ENCODE results near the gene MTO1. TPM values are rescaled to one million over a fixed set of nuclear protein-coding genes. Genes with fewer than 3 reads are reported as not detected.
"Not testable (repeated sequence)": the region's sequence is repeated elsewhere in the genome, so short reads cannot be mapped to it uniquely, and the experiment has no call there.

The MTO1 gene
- total and polyA plus RNA-seq, 2 experiments from 2014 or later = 19.2 to 27.4 TPM

DNA sequence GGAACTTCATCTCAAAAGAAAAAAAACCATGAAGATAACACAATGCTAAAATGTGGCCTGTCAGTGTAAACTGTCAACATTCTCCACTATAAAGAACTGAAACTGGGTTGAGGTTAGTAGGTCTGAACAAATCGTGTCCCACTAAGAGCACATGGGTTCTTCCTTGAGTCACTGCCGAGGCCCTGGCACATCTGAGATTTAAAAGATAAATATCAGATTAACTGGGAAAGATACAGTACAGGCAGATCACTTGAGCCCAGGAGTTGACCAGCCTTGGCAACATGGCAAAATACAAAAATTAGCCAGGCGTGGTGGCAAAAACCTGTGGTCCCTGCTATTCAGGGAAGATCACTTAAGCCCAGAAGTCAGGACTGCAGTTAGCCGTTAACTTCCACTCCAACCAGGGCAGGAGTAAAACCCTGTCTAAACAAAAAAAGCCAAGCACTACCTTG lies 53.7 kb downstream of the MTO1 start:
- Histone ChIP-seq H3K27ac (peak overlapping the region; percentile 72), H2AFZ (no peak overlapping the region), H3K4me3 (no peak overlapping the region), H3K4me1 (ENCODE audit: insufficient read depth) (peaks cover 13% of the 10 kb centered on the region), H3K4me2 (peak overlapping the region; percentile 70), H3K27me3 (no peaks in the 10 kb centered on the region), H3K9me3 (ENCODE audit: low read depth) (no peaks in the 10 kb centered on the region), H3K36me3 (replicated peaks; ENCODE audit: insufficient read depth, low read depth) (no peaks in the 10 kb centered on the region), H3K79me2 (peaks cover 19% of the 10 kb centered on the region), H3K9me2 (replicated peaks; ENCODE audit: insufficient read depth) (no peaks in the 10 kb centered on the region), H4K20me1 (ENCODE audit: insufficient read depth, poor library complexity, severe bottlenecking) (peaks cover 49% of the 10 kb centered on the region)
- 62% methylated on average over 4 of the region's 4 CpGs for WGBS (ENCODE audit: low lambda C conversion rate, missing lambda C conversion rate)
- TF ChIP-seq EZH2phosphoT487 (IDR thresholded peaks at IDR 0.05; ENCODE audit: low read depth, severe bottlenecking, unreplicated experiment) (no peak), EZH2 (IDR thresholded peaks at IDR 0.05; ENCODE audit: borderline replicate concordance) (no peak)
- TF ChIP-seq, protein P1, sequence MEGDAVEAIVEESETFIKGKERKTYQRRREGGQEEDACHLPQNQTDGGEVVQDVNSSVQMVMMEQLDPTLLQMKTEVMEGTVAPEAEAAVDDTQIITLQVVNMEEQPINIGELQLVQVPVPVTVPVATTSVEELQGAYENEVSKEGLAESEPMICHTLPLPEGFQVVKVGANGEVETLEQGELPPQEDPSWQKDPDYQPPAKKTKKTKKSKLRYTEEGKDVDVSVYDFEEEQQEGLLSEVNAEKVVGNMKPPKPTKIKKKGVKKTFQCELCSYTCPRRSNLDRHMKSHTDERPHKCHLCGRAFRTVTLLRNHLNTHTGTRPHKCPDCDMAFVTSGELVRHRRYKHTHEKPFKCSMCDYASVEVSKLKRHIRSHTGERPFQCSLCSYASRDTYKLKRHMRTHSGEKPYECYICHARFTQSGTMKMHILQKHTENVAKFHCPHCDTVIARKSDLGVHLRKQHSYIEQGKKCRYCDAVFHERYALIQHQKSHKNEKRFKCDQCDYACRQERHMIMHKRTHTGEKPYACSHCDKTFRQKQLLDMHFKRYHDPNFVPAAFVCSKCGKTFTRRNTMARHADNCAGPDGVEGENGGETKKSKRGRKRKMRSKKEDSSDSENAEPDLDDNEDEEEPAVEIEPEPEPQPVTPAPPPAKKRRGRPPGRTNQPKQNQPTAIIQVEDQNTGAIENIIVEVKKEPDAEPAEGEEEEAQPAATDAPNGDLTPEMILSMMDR (IDR thresholded peaks at IDR 0.05; ENCODE audit: poor library complexity) = no peak
- no peak for DNase-seq (ENCODE audit: low spot score)

DNA sequence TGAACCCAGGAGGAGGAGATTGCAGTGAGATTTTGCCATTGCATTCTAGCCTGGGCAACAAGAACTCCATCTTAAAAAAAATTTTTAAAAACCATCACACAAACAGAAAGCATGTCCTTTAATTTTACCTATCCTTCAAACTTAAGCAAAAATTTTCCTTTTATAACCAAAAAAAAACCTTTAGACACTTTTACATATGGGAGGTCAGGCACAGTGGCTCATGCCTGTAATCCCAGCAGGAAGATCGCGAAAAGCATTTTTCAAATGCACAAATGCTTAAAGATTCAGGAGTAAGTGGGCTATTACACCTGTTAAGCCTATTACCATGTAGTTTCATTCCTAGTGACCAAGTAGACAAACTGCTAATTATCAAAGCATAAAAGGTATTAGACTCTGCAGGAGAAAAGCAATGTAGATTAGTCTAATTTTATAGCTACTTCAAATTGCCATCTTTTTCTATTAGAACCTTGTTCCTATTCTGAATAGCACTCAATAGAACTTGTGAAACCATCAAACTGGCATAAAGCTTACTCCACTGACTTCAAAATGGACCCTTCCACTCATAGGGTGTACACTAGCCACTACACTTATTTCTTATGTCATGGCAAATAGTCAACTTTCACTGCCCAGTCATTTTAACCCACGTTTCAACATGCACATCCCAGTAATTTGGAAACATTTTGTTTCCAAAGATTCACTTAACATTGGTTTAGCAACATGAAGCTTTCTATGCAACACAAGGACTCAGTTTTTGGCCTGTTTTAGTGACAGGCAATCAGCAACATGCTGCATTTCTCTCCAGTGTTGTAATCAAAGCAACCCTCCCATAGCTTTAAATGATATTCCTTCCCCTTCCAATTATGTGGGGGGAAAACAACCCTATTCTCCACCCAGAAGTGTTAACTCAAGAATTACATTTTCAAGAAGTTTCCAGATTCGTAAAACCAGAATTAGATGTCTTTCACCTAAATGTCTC lies 55.3 kb downstream of the MTO1 start:
- no peak overlapping the region for H2AFZ ChIP-seq
- H3K27ac ChIP-seq = peak overlapping the region; percentile 72
- no peak for DNase-seq (ENCODE audit: low spot score)
- H3K4me1 ChIP-seq (ENCODE audit: insufficient read depth) = peaks cover 13% of the 10 kb centered on the region
- 76% methylated on average over 4 of the region's 4 CpGs for WGBS (ENCODE audit: low lambda C conversion rate, missing lambda C conversion rate)
- H3K9me2 ChIP-seq (replicated peaks; ENCODE audit: insufficient read depth) = no peaks in the 10 kb centered on the region
- H3K27me3 ChIP-seq = no peaks in the 10 kb centered on the region
- no peaks in the 10 kb centered on the region for H3K9me3 ChIP-seq (ENCODE audit: low read depth)
- H3K36me3 ChIP-seq (replicated peaks; ENCODE audit: insufficient read depth, low read depth) = no peaks in the 10 kb centered on the region
- H3K4me3 ChIP-seq = no peak overlapping the region
- peak overlapping the region; percentile 70 for H3K4me2 ChIP-seq
- H3K79me2 ChIP-seq = peaks cover 25% of the 10 kb centered on the region
- no peak for TF ChIP-seq EZH2phosphoT487 (IDR thresholded peaks at IDR 0.05; ENCODE audit: low read depth, severe bottlenecking, unreplicated experiment)
- no peak for TF ChIP-seq EZH2 (IDR thresholded peaks at IDR 0.05; ENCODE audit: borderline replicate concordance)
- TF ChIP-seq, protein P1 (IDR thresholded peaks at IDR 0.05; ENCODE audit: poor library complexity) = no peak
- peaks cover 49% of the 10 kb centered on the region for H4K20me1 ChIP-seq (ENCODE audit: insufficient read depth, poor library complexity, severe bottlenecking)

DNA sequence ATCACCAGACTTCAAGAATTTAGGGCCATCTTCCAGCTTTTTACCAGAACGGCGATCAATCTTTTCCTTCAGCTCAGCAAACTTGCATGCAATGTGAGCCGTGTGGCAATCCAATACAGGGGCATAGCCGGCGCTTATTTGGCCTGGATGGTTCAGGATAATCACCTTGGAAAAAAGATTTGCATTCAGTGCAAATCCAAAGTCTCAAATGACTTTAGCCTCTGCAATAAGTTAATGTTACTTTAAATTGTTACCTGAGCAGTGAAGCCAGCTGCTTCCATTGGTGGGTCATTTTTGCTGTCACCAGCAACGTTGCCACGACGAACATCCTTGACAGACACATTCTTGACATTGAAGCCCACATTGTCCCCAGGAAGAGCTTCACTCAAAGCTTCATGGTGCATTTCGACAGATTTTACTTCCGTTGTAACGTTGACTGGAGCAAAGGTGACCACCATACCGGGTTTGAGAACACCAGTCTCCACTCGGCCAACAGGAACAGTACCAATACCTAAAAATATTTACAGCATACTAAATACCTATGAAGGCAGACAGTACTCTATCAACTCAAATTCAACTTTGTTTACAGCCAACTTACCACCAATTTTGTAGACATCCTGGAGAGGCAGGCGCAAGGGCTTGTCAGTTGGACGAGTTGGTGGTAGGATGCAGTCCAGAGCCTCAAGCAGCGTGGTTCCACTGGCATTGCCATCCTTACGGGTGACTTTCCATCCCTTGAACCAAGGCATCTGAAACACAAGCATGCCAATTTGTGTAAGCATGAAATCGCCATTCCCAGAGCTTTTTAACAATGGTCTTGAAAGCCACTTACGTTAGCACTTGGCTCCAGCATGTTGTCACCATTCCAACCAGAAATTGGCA lies 56.8 kb downstream of the MTO1 start:
- peaks cover 49% of the 10 kb centered on the region for H4K20me1 ChIP-seq (ENCODE audit: insufficient read depth, poor library complexity, severe bottlenecking)
- WGBS (ENCODE audit: low lambda C conversion rate, missing lambda C conversion rate) = 32% methylated on average over 19 of the region's 19 CpGs
- H3K4me2 ChIP-seq = peak overlapping the region; percentile 77
- H3K4me3 ChIP-seq; DNase-seq (ENCODE audit: low spot score); H3K36me3 ChIP-seq (replicated peaks; ENCODE audit: insufficient read depth, low read depth); H3K27me3 ChIP-seq; H3K9me2 ChIP-seq (replicated peaks; ENCODE audit: insufficient read depth); H2AFZ ChIP-seq; H3K9me3 ChIP-seq (ENCODE audit: low read depth): not testable (repeated sequence)
- peaks cover 29% of the 10 kb centered on the region for H3K79me2 ChIP-seq
- H3K4me1 ChIP-seq (ENCODE audit: insufficient read depth) = peaks cover 22% of the 10 kb centered on the region
- H3K27ac ChIP-seq = peak overlapping the region; percentile 57

DNA sequence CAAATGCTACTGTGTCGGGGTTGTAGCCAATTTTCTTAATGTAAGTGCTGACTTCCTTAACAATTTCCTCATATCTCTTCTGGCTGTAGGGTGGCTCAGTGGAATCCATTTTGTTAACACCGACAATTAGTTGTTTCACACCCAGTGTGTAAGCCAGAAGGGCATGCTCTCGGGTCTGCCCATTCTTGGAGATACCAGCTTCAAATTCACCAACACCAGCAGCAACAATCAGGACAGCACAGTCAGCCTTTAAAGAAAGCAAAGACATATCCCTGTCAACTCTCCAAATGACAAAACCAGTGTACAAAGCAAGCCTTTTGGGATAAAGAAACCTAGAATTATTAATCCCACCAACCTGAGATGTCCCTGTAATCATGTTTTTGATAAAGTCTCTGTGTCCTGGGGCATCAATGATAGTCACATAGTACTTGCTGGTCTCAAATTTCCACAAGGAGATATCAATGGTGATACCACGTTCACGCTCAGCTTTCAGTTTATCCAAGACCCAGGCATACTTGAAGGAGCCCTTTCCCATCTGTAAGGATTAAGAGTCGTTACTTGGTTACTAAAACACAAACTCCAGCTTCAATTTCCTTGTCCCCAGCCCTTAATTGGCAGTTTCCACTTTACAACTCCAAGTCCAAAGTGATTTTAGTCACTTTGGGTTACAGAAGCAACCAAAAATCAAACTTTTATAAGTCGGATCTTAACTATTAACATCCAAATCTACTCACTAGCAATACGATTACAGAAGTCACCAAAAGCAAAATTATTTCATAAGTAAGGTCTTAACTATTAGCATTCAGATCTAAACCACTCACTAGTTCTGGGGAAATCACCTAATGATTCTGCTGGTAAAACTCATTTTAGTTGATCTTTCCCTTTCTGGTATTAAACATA lies 57.7 kb downstream of the MTO1 start:
- H3K4me2 ChIP-seq = peak overlapping the region; percentile 77
- not testable (repeated sequence) for H3K36me3 ChIP-seq (replicated peaks; ENCODE audit: insufficient read depth, low read depth); H3K9me3 ChIP-seq (ENCODE audit: low read depth); H2AFZ ChIP-seq; H3K9me2 ChIP-seq (replicated peaks; ENCODE audit: insufficient read depth); DNase-seq (ENCODE audit: low spot score); H3K27me3 ChIP-seq
- H3K4me1 ChIP-seq (ENCODE audit: insufficient read depth) = peaks cover 22% of the 10 kb centered on the region
- peaks cover 49% of the 10 kb centered on the region for H4K20me1 ChIP-seq (ENCODE audit: insufficient read depth, poor library complexity, severe bottlenecking)
- peak overlapping the region; percentile 98 for H3K27ac ChIP-seq
- peak overlapping the region; percentile 58 for H3K4me3 ChIP-seq
- 2% methylated on average over 6 of the region's 8 CpGs for WGBS (ENCODE audit: low lambda C conversion rate, missing lambda C conversion rate)
- peaks cover 29% of the 10 kb centered on the region for H3K79me2 ChIP-seq

All from hepatocyte (in vitro differentiated cells).